Colonic mucosa (tissue), 4 donors: ENCODE measurements around the gene SUPT16H. TPM values are rescaled to one million over a fixed set of nuclear protein-coding genes. Genes with fewer than 3 reads are reported as not detected.

ENCODE experiments used
- DNase-seq: peaks from one replicate; pipeline ENCODE4 v3.0.0-alpha.2; 2020
- H3K27ac ChIP-seq: fragments of 200-600 bp; one replicate; pipeline ENCODE4 v1.8.0; 2021
- H3K27me3 ChIP-seq: fragments of 200-600 bp; one replicate; pipeline ENCODE4 v1.8.0; 2021
- H3K36me3 ChIP-seq: fragments of 200-600 bp; one replicate; pipeline ENCODE4 v1.8.0; 2021
- H3K4me1 ChIP-seq: fragments of 200-600 bp; one replicate; pipeline ENCODE4 v1.8.0; 2021; ENCODE audit warnings: mild to moderate bottlenecking
- H3K4me3 ChIP-seq: fragments of 200-600 bp; one replicate; pipeline ENCODE4 v1.8.0; 2021
- H3K9ac ChIP-seq, 2 donors: one replicate each; pipeline ENCODE4 v1.7.0; 2013; ENCODE audit warnings: control low read depth in 2 of 2, low read depth in 2 of 2, low read length in 2 of 2
- H3K9me3 ChIP-seq: fragments of 200-600 bp; one replicate; pipeline ENCODE4 v1.8.0; 2021
- intact Hi-C: fragments of 100-400 bp; cut with DNase I; formaldehyde crosslinking; loops from one replicate; pipeline ENCODE4 v1.14.1; 2022
- total RNA-seq, 2 donors: library from RNA; stranded (reverse); fragmentation: NEBNext Ultra II Directional in 1 of 2; extraction: Animal tissue kit (Norgen Biotek cat#: 25700) in 1 of 2; gene quantifications; one replicate each; pipeline ENCODE4 v1.2.1, GENCODE V29; 2021
- TF ChIP-seq, protein P1 (sequence below): fragments of 200-600 bp; IDR thresholded peaks from one replicate; pipeline ENCODE4 v1.8.0; 2022; ENCODE audit warnings: antibody characterized with exemption, mild to moderate bottlenecking
- donor health status: healthy.
- donor health status: DM: no; HTN: no; CAD: no.
- donor health status: DM: no; HTN: no; CAD: no.

The SUPT16H gene
- total RNA-seq, 2 donors from 2014 or later, result 43.9 to 71.8 TPM

DNA sequence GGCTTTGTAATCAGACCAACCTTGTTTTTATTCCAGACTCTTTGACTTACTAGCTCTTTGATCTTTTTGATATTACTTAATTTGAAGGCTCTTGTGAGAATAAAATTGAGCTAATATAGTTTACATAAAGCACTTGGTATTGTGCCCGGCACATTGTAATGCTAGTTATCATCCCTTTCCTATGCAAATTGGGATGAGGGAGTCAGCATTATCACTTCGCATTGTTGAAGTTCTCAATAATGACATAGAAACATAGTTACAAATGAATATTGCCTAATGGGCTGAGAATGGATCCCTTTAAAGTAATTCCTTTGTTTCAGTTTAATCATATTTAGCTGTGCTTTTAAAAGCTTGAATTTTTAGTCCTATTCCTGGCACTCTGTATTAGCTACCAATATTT is 36.6 kb downstream of the SUPT16H start:
- no peaks in the 10 kb centered on the region for H3K27me3 ChIP-seq
- intact Hi-C loops, result no loop called here
- H3K4me3 ChIP-seq, result no peak overlapping the region
- no peaks in the 10 kb centered on the region for H3K36me3 ChIP-seq
- H3K9me3 ChIP-seq, result no peaks in the 10 kb centered on the region
- no peaks in the 10 kb centered on the region for H3K4me1 ChIP-seq
- no peak overlapping the region for H3K27ac ChIP-seq
- TF ChIP-seq, protein P1, sequence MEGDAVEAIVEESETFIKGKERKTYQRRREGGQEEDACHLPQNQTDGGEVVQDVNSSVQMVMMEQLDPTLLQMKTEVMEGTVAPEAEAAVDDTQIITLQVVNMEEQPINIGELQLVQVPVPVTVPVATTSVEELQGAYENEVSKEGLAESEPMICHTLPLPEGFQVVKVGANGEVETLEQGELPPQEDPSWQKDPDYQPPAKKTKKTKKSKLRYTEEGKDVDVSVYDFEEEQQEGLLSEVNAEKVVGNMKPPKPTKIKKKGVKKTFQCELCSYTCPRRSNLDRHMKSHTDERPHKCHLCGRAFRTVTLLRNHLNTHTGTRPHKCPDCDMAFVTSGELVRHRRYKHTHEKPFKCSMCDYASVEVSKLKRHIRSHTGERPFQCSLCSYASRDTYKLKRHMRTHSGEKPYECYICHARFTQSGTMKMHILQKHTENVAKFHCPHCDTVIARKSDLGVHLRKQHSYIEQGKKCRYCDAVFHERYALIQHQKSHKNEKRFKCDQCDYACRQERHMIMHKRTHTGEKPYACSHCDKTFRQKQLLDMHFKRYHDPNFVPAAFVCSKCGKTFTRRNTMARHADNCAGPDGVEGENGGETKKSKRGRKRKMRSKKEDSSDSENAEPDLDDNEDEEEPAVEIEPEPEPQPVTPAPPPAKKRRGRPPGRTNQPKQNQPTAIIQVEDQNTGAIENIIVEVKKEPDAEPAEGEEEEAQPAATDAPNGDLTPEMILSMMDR, result no peak
- DNase-seq, result no peak
- no peak overlapping the region for H3K9ac ChIP-seq

DNA sequence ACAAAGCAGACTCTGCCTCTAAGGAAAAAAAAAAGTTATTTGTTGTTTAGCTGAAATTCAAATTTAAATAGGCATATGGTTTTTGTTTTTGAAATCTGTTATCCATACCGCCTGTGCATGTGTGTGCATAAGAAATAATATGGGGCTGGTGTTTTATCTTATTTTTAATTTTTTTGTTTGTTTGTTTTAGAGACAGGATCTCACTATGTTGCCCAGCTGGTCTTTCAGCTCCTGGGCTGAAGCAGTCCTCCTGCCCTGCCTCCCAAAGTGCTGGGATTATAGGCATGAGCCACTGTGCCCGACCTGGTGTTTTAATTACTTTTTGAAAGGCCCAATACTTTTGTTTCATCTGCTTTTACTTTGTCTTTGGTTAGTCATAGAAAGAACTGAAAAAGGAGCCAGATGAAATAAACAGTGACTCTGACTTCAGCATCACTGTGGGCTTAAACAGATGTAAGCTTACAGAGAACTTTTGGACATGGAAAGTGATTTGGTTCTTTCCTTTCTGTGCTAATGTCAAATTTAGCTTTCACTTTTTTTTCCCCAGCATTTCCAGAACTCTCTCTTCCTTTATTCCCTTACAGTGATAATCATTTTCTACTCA is 37.2 kb downstream of the SUPT16H start:
- DNase-seq, result no peak
- Histone ChIP-seq H3K4me3 (no peak overlapping the region), H3K9me3 (no peaks in the 10 kb centered on the region), H3K27me3 (no peaks in the 10 kb centered on the region), H3K9ac (no peak overlapping the region), H3K36me3 (no peaks in the 10 kb centered on the region), H3K27ac (no peak overlapping the region), H3K4me1 (no peaks in the 10 kb centered on the region)
- intact Hi-C loops, result no loop called here
- TF ChIP-seq, protein P1, result no peak

DNA sequence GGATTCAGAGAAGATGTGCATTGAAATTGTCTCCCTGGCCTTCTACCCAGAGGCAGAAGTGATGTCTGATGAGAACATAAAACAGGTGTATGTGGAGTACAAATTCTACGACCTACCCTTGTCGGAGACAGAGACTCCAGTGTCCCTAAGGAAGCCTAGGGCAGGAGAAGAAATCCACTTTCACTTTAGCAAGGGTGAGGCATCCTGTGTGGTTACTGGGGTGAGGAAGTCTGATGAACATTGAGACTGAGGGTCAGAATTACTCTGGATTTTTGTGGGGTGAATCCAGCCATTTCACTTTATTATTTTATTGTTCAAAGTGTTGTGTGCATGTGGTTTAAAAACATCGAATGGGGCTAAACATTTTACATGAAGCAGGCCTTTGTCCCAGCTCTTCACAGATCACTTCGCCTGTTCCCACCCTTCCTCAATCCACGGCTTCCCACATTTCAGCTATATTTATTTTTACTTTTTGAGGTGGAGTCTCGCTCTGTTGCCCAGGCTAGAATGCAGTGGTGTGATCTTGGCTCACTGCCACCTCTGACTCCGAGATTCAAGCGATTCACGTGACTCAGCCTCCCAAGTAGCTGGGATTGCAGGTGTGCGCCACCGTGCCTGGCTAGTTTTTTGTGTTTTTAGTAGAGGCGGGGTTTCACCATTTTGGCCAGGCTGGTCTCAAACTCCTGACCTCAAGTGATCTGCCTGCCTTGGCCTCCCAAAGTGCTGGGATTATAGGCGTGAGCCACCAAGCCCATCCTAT is 40.6 kb downstream of the SUPT16H start:
- Histone ChIP-seq H3K4me3 (no peak overlapping the region), H3K9me3 (no peaks in the 10 kb centered on the region), H3K9ac (no peak overlapping the region), H3K4me1 (no peaks in the 10 kb centered on the region), H3K27me3 (no peaks in the 10 kb centered on the region), H3K27ac (no peak overlapping the region), H3K36me3 (no peaks in the 10 kb centered on the region)
- intact Hi-C loops, result no loop called here
- TF ChIP-seq, protein P1, result no peak
- DNase-seq, result no peak

DNA sequence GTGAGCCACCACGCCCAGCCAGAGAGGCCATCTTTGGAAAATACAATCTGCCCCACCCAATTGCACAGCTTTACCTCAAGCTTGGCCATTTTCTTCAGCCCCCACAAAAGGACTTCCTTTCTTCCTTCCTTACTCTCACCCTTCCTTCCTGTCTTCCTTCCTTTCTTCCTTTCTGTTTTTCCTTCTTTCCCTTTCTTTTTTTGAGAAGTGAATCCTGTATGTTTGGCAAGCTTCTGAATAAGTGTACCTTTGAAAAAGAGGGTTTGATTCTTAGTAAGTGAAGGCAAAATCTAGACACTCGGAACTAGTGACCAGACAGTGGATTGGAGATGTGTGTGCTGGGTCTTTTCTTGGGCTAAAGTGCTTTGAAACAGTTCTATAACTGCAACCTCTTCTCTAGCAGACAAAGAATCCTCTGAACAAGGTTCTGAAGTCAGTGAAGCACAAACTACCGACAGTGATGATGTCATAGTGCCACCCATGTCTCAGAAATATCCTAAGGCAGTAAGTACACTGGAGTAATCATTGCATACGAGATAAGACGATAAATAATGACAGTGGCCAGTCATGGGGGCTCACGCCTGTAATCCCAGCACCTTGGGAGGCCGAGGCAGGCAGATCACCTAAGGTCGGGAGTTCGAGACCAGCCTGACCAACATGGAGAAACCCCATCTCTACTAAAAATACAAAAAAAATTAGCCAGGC is 49.5 kb downstream of the SUPT16H start:
- no peaks in the 10 kb centered on the region for H3K4me1 ChIP-seq
- TF ChIP-seq, protein P1, result no peak
- intact Hi-C loops, result no loop called here
- no peaks in the 10 kb centered on the region for H3K9me3 ChIP-seq
- DNase-seq, result no peak
- no peaks in the 10 kb centered on the region for H3K27me3 ChIP-seq
- H3K36me3 ChIP-seq, result no peaks in the 10 kb centered on the region
- no peak overlapping the region for H3K27ac ChIP-seq
- H3K9ac ChIP-seq, result no peak overlapping the region
- H3K4me3 ChIP-seq, result no peak overlapping the region

DNA sequence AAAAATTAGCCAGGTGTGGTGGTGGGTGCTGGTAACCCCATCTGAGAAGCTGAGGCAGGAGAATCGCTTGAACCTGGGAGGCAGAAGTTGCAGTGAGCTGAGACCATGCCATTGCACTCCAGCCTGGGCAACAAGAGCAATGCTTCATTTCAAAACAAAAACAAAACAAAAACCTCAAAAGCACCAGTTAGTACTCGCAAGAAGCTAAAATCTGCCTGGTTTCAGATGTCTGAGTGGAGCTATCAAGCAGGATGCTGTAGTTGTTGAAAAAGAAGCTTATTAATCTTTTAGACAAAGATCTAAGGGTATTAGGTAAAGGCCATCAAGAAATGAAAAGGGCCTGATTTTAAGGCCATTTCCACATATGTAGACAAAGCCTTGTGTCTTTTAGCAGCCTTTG is 50.9 kb downstream of the SUPT16H start:
- no peak for DNase-seq
- Histone ChIP-seq H3K36me3 (no peaks in the 10 kb centered on the region), H3K4me3 (no peak overlapping the region), H3K4me1 (no peaks in the 10 kb centered on the region), H3K9me3 (no peaks in the 10 kb centered on the region), H3K27ac (no peak overlapping the region), H3K27me3 (no peaks in the 10 kb centered on the region), H3K9ac (no peak overlapping the region)
- TF ChIP-seq, protein P1, result no peak
- intact Hi-C loops, result no loop called here
